Large intestine (tissue), 3 donors: Measurements from ENCODE around the gene MCC. TPM values are rescaled to one million over a fixed set of nuclear protein-coding genes. Genes with fewer than 3 reads are reported as not detected.
"Not testable (repeated sequence)": the region's sequence is repeated elsewhere in the genome, so short reads cannot be mapped to it uniquely, and the experiment has no call there.

Experiments
- DNase-seq, 2 donors: peaks; one replicate each; pipeline versions ENCODE4 v3.0.0 to v3.0.0-alpha.2; 2013
- H3K27ac ChIP-seq: one replicate; pipeline ENCODE4 v1.5.1; 2013; ENCODE audit warnings: low read length
- H3K27me3 ChIP-seq: 2 replicates; pipeline ENCODE4 v1.6.1; 2013; ENCODE audit warnings: low read length; ENCODE audit not compliant: control insufficient read depth, insufficient read depth
- H3K36me3 ChIP-seq: 2 replicates; pipeline ENCODE4 v1.6.1; 2013; ENCODE audit warnings: low read length; ENCODE audit not compliant: control insufficient read depth, insufficient read depth
- H3K4me1 ChIP-seq: one replicate; pipeline ENCODE4 v1.6.1; 2013; ENCODE audit warnings: low read length; ENCODE audit not compliant: control insufficient read depth, insufficient read depth
- H3K4me3 ChIP-seq: one replicate; pipeline ENCODE4 v1.5.1; 2013; ENCODE audit warnings: low read length
- H3K9me3 ChIP-seq: one replicate; pipeline ENCODE4 v1.6.1; 2013; ENCODE audit warnings: mild to moderate bottlenecking, low read depth, low read length, moderate library complexity; ENCODE audit not compliant: control insufficient read depth
- WGBS: methylation state at CpG from one replicate; pipeline ENCODE4 v1.1.5; 2013; ENCODE audit warnings: low lambda C conversion rate; ENCODE audit not compliant: insufficient coverage; 5-methylcytosine and 5-hydroxymethylcytosine counted together
- polyA plus RNA-seq: library from polyadenylated mRNA; unstranded; fragments of 120-200 nt; gene quantifications from one replicate; pipeline ENCODE4 v1.2.1, GENCODE V29; 2013

The MCC gene
- polyA plus RNA-seq, 1 donor: 5.2 TPM

DNA sequence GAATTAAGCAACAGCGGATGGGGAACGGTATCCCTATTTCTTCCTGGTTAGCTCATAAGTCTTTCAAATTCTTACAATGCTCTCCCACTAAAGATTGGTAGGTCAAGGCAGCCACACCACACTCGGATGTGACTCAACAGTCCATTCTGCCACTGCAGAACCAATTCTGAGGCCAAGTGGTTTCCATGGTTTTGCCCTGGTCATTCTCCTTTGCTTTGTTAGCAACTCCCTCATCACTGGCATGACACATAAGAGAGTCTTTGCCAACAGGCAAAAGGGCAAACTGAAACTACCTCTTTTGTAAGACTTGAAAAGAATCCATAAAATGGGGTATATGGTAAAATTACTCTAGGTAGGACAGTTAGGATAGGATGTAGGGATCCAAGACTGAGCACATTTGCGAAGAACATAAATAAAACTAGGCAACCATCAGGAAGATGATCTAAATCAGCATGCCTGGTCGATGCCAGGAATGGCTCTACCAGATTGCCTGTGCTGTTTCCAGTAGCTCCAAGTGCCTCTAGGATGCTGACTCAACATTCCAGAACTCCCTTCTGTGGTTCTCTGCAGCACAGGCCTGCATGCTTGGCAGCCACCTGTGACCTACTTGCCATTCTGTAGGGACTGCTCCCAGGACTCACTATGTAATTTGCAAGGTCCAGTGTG, 406.2 kb downstream of the MCC start:
- no peak for DNase-seq
- Histone ChIP-seq H3K4me3 (no peak overlapping the region), H3K9me3 (no peaks in the 10 kb centered on the region), H3K4me1 (no peaks in the 10 kb centered on the region), H3K27me3 (no peaks in the 10 kb centered on the region), H3K36me3 (peaks cover 5% of the 10 kb centered on the region), H3K27ac (no peak overlapping the region)
- WGBS: no CpG with 5 or more reads among the region's 5 CpGs

- H3K4me1 ChIP-seq: no peaks in the 10 kb centered on the region
- peaks cover 5% of the 10 kb centered on the region for H3K36me3 ChIP-seq
- H3K4me3 ChIP-seq: no peak overlapping the region
- no peaks in the 10 kb centered on the region for H3K9me3 ChIP-seq
- no CpG with 5 or more reads among the region's 4 CpGs for WGBS
- H3K27ac ChIP-seq: no peak overlapping the region
- no peaks in the 10 kb centered on the region for H3K27me3 ChIP-seq
- DNase-seq: no peak
Measured at GRCh38 chr5:113081091-113081839, 407.0 kb downstream of the MCC start.

- H3K4me1 ChIP-seq, DNase-seq, H3K27me3 ChIP-seq, H3K27ac ChIP-seq, H3K4me3 ChIP-seq, H3K9me3 ChIP-seq, H3K36me3 ChIP-seq: not testable (repeated sequence)
- 90% methylated on average over 2 of the region's 2 CpGs for WGBS
Measured at GRCh38 chr5:113076649-113077048, 411.6 kb downstream of the MCC start.

- H3K4me3 ChIP-seq: no peak overlapping the region
- H3K9me3 ChIP-seq: peaks cover 7% of the 10 kb centered on the region
- no peaks in the 10 kb centered on the region for H3K36me3 ChIP-seq
- no peaks in the 10 kb centered on the region for H3K27me3 ChIP-seq
- H3K27ac ChIP-seq: no peak overlapping the region
- no CpG with 5 or more reads among the region's 21 CpGs for WGBS
- DNase-seq: no peak
- no peaks in the 10 kb centered on the region for H3K4me1 ChIP-seq
Measured at GRCh38 chr5:113075019-113075418, 413.2 kb downstream of the MCC start.

DNA sequence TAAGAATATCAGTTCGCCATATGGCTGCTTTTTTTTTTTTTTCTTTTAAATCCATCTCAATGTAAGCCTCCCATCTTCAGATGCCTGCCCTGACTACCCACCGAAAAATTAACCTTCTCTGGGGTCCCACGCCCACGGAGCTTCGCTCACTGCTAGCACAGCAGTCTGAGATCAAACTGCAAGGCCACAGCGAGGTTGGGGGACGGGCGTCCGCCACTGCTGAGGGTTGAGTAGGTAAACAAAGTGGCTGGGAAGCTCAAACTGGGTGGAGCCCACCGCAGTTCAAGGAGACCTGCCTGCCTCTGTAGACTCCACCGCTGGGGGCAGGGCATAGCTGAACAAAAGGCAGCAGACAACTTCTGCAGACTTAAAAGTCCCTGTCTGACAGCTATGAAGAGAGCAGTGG, 414.6 kb downstream of the MCC start:
- H3K9me3 ChIP-seq, H3K36me3 ChIP-seq, H3K4me1 ChIP-seq, H3K27ac ChIP-seq, H3K27me3 ChIP-seq, H3K4me3 ChIP-seq, DNase-seq: not testable (repeated sequence)
- 100% methylated on average over 1 of the region's 11 CpGs for WGBS

DNA sequence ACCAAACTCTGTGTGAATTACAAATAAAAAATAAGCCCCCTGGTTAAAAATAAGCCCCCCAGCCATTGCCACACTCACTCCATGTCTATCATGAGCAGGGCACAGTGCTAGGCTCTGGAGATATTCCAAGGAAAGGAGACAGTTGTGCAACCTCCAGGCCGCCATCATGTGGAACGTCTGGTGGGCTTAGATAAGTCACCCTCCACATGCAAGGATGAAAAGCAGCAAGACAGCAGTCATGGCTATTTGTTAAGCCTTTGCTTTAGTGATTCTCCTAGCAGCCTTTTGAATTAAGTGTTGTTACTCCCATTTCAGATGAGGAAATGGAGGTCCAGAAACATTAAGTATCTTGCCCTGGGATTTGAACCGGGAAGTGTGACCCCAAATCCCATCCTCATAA, 416.9 kb downstream of the MCC start:
- peaks cover 1% of the 10 kb centered on the region for H3K36me3 ChIP-seq
- no peak overlapping the region for H3K27ac ChIP-seq
- H3K4me3 ChIP-seq: no peak overlapping the region
- WGBS: no CpG with 5 or more reads among the region's 3 CpGs
- no peaks in the 10 kb centered on the region for H3K27me3 ChIP-seq
- H3K9me3 ChIP-seq: peaks cover 7% of the 10 kb centered on the region
- H3K4me1 ChIP-seq: no peaks in the 10 kb centered on the region
- DNase-seq: no peak

DNA sequence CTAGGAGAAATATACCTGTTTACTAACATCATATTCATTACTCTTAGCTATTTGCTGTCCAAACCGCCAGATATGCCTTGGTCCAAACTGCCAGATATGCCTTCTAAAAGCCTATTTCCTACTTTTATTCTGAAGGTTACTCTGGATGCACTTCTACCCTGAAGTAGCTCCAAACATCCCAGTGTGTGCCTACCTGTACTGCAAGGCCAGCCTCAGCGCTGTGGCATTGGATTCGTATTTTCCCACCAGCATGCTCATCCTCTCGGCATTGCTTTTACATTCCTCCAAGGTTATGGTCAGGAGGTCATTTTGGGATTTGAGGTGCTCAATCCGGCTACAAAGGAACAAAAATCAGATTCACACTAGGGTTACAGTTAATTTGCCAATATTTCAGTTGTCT, 417.4 kb downstream of the MCC start:
- DNase-seq: no peak
- Histone ChIP-seq H3K4me3 (no peak overlapping the region), H3K27ac (no peak overlapping the region), H3K9me3 (peaks cover 7% of the 10 kb centered on the region), H3K27me3 (no peaks in the 10 kb centered on the region), H3K36me3 (peaks cover 2% of the 10 kb centered on the region), H3K4me1 (no peaks in the 10 kb centered on the region)
- 86% methylated on average over 1 of the region's 5 CpGs for WGBS

DNA sequence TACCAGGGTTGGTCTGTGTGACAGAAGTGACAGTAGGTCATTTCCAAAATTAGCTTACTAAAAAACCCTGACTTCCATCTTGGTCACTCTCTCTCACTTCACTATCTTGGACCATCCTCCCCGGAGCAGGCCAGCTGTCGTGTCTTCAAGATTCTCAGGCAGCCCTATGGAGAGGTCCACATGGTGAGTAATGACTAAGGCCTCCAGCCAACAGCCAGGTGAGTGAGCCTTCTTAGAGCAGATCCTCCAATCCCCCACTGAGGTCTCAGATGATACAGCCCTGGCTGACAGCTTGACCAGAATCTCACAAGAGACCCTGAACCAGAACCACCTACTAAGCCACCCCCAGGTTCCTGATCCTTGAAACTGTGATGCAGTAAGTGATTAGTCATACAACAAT, 419.7 kb downstream of the MCC start:
- WGBS: no CpG with 5 or more reads among the region's 2 CpGs
- Histone ChIP-seq H3K36me3 (peaks cover 2% of the 10 kb centered on the region), H3K9me3 (no peaks in the 10 kb centered on the region), H3K4me1 (no peaks in the 10 kb centered on the region), H3K4me3 (no peak overlapping the region), H3K27ac (no peak overlapping the region), H3K27me3 (no peaks in the 10 kb centered on the region)
- no peak for DNase-seq

- Histone ChIP-seq H3K4me3 (no peak overlapping the region), H3K9me3 (no peaks in the 10 kb centered on the region), H3K27ac (no peak overlapping the region), H3K36me3 (peaks cover 2% of the 10 kb centered on the region), H3K4me1 (no peaks in the 10 kb centered on the region), H3K27me3 (no peaks in the 10 kb centered on the region)
- no CpG with 5 or more reads among the region's 19 CpGs for WGBS
- DNase-seq: peak; percentile 25 to 34
Measured at GRCh38 chr5:113067635-113068344, 420.5 kb downstream of the MCC start.

GRCh38 chr5:113065626-113066025, 422.6 kb downstream of the MCC start:
- Histone ChIP-seq H3K4me1 (peaks cover 6% of the 10 kb centered on the region), H3K9me3 (no peaks in the 10 kb centered on the region), H3K4me3 (no peak overlapping the region), H3K36me3 (peaks cover 2% of the 10 kb centered on the region), H3K27me3 (no peaks in the 10 kb centered on the region), H3K27ac (no peak overlapping the region)
- DNase-seq: no peak
- no CpG with 5 or more reads among the region's 2 CpGs for WGBS
